GM21737 (cell line): ENCODE data around the gene TMEM59L.

Source experiments
- ATAC-seq: cut with Tn5 transposase; IDR thresholded peaks from one replicate; pipeline ENCODE4 v1.9.1; 2021; ENCODE audit warnings: mild to moderate bottlenecking, moderate library complexity; ENCODE audit not compliant: unreplicated experiment

Gene TMEM59L

GRCh38 chr19:18656337-18657086 lies 43.8 kb downstream of the TMEM59L start:
- no peak for ATAC-seq

- no peak for ATAC-seq
Measured at GRCh38 chr19:18657590-18658365, 45.1 kb downstream of the TMEM59L start.

- ATAC-seq, result no peak
Measured at GRCh38 chr19:18658366-18658855, 45.7 kb downstream of the TMEM59L start.

- no peak for ATAC-seq
Measured at GRCh38 chr19:18659281-18660050, 46.8 kb downstream of the TMEM59L start.

GRCh38 chr19:18660051-18660910 lies 47.6 kb downstream of the TMEM59L start:
- no peak for ATAC-seq

- no peak for ATAC-seq
Measured at GRCh38 chr19:18660939-18661670, 48.4 kb downstream of the TMEM59L start.

- no peak for ATAC-seq
Measured at GRCh38 chr19:18662972-18663732, 50.5 kb downstream of the TMEM59L start.

GRCh38 chr19:18663940-18664530 lies 51.4 kb downstream of the TMEM59L start:
- ATAC-seq, result no peak

GRCh38 chr19:18665771-18666202 lies 53.1 kb downstream of the TMEM59L start:
- no peak for ATAC-seq

- no peak for ATAC-seq
Measured at GRCh38 chr19:18666317-18666716, 53.6 kb downstream of the TMEM59L start.

- no peak for ATAC-seq
Measured at GRCh38 chr19:18666784-18667183, 54.1 kb downstream of the TMEM59L start.

- no peak for ATAC-seq
Measured at GRCh38 chr19:18667531-18668251, 55.0 kb downstream of the TMEM59L start.

GRCh38 chr19:18668252-18668631 lies 55.6 kb downstream of the TMEM59L start:
- no peak for ATAC-seq

- no peak for ATAC-seq
Measured at GRCh38 chr19:18668744-18669523, 56.3 kb downstream of the TMEM59L start.

GRCh38 chr19:18669524-18669817 lies 56.8 kb downstream of the TMEM59L start:
- ATAC-seq, result no peak

GRCh38 chr19:18669883-18670282 lies 57.2 kb downstream of the TMEM59L start:
- ATAC-seq, result no peak

- ATAC-seq, result no peak
Measured at GRCh38 chr19:18670312-18670711, 57.6 kb downstream of the TMEM59L start.
